G401 (cell line): ENCODE measurements around the gene ANO10. TPM values are rescaled to one million over a fixed set of nuclear protein-coding genes. Genes with fewer than 3 reads are reported as not detected.
"Not testable (repeated sequence)": the region's sequence is repeated elsewhere in the genome, so short reads cannot be mapped to it uniquely, and the experiment has no call there.

Experiments
- DNase-seq: peaks from one replicate; pipeline ENCODE4 v3.0.0-alpha.2; 2015; ENCODE audit warnings: low spot score
- in situ Hi-C: cut with HindIII; loops from 2 replicates; pipeline ENCODE4 v1.10.0; 2016; ENCODE audit warnings: low sequenced_read_pairs, mixed read lengths
- total RNA-seq: library from RNA; depleted of rRNA; stranded (reverse); fragments of >200 nt; shearing (Covaris generic); gene quantifications from 2 replicates; pipeline ENCODE4 v1.2.3, GENCODE V29; 2014

ANO10 gene
- total RNA-seq, 1 experiment from 2014 or later: 24.1 TPM

DNA sequence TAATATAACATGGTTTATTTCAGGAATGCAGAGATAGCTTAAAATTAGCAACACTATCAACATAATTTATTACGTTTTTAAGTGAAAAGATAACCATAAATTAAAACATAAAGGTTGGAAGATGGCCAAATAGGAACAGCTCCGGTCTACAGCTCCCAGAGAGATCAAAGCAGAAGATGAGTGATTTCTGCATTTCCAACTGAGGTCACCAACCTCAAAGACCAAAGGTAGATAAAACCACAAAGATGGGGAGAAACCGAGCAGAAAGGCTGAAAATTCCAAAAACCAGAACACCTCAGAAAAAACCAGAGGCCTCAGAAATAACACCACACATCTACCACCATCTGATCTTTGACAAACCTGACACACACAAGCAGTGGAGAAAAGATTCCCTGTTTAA, 130.0 kb downstream of the ANO10 start:
- in situ Hi-C loops, DNase-seq: not testable (repeated sequence)

DNA sequence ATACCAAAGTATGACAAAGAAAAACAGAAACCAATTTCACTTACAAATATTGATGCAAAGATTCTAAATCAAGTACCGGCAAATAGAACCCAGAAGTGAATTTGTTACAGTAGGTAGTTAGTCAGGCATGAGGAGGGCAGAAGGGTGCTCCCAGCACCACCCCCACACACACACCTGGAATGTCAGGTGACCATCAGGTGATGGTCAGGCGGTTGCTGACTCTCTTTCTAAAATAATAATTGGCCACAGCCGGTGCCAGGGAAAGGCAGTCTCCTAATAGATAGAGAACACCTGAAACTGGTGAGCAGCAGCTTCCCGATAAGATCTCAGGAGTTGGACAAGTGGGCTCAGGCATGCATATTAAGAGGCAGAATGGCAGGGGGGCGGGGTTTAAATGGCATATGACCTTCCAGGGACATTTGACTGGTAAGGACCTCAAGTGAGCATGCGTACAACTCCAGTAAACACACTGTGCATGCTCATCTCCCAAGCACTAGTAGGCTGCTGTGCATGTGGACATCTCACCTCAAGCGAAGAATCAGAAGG, 131.1 kb downstream of the ANO10 start:
- DNase-seq: no peak
- in situ Hi-C loops: no loop called here

DNA sequence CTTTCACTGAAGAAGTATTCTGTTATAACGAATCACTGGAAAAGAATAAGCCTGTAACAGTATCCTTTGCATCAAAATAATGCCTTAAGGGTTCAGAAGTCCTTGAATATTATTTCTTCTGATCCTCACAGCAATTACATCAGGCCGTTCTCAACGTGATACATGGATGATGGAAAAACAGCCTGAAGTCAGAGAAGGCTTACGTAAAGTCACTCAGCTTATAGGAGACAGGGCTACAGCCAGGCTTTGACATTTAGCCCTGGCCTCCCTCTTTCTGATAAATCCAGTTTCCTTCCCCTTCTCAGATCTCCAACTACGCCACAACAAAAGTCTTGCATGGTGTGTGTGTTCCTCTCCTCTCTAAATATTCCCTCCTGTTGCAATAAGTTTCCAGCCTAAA, 131.9 kb downstream of the ANO10 start:
- in situ Hi-C loops: no loop called here

DNA sequence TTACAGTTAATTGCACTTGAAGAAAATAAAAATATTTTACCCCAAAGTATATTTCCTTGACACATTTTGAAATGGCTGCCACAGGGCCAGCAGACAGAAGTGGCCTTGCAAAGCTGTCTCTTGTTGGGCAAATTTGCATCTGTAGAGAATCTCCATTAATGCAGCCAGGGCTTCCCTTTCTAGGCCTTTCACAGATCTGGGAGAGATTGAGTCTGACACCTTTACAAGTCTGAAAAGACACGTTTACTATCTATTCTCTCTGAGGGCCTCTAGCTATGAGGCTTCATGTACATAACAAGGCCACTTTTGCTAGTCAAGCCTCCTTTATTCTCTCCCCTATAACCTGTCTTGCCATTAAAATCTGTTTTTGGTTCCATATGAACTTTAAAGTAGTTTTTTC, 135.9 kb downstream of the ANO10 start:
- in situ Hi-C loops: no loop called here
- DNase-seq: no peak

More for the DNA sequence above, 131.9 kb downstream of the ANO10 start:
- no peak for DNase-seq

DNA sequence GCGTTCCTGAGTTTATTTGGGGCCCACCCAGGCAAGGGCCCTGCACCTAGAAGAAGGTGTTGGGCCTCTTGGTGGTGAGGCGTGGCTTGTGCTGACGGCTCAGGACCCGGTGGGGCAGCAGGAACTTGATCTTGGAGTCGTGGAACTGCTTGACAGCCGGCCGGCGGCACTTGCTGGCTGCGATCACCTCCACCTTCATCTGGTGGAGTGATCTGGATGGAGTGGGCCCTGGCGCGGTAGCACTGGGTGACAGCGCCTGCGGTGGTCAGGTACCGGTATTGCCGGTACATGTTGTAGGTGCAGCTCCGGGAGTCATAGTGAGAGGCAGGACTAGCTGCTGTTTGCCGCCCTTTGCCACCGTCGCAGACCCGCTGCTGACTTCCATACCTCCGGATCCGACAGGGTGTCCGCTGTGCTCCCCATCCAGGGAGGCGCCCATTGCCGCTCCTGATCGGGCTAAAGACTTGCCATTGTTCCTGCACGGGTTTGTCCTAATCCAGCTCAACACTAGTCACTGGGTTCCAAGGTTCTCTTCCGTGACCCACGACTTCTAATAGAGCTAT, 136.8 kb downstream of the ANO10 start:
- no peak for DNase-seq
- in situ Hi-C loops: no loop called here

DNA sequence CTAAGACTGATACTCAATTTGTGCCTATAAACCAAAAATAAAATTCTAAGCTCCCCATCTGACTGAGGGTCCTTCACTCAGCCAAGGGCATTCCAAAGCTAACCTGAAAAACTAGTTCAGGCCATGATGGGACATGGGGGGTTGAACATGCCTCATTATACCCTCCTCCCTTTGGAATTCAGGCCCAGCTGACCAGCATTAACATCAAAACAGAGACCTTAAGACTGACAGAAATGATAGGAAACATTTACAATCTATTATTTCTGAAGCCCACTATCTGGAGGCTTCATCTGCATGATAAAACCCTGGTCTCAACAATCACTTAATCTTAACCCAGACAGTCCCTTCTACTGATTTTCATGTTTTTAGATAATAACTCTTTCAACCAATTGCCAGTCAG, 140.4 kb downstream of the ANO10 start:
- no peak for DNase-seq
- in situ Hi-C loops: no loop called here

DNA sequence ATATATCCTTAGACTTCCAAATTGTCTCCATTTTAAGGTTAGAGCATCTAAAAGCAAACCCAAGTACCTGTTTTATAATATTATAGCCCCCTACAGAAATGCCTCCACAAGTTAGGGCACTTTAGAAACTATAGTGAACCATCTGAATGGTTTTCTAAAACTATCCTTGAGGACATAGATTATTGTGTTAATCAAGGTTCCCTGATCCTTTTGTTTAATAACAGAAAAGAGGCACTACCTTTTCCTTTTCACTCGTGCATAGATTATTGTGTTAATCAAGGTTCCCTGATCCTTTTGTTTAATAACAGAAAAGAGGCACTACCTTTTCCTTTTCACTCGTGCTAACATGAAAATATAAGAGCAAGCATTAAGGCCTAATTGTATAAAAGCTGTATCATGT, 143.0 kb downstream of the ANO10 start:
- in situ Hi-C loops, DNase-seq: not testable (repeated sequence)

DNA sequence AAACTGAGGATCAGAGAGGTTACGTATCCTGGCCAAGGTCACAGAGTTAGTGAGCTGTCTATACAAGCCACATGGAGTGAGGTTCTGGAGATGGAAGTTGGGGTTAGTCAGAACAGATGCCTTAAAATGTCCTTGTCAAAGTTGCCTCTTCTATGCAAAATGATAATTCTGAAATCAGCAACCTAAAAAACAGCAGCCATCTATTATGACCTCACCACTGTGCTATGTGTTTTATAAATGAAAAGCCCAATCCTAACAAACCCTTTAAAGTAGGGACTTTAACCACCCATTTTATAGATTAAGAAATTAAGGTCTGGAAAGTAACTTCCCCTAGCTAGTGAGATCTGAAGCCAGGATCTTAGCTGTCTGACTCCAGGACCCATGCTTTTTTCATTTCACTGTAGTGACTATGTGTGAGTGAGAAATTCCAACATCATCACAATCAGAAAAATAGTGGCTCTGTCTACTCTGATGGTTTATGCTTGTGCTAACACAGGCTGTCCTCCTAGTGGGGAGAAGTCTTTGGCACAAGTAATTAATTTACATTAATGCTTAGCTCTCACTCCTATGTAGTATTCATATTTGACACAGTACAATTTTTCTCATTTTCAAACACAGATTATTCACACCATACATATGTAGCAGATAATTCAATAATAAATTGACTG, 143.6 kb downstream of the ANO10 start:
- in situ Hi-C loops: no loop called here
- no peak for DNase-seq

DNA sequence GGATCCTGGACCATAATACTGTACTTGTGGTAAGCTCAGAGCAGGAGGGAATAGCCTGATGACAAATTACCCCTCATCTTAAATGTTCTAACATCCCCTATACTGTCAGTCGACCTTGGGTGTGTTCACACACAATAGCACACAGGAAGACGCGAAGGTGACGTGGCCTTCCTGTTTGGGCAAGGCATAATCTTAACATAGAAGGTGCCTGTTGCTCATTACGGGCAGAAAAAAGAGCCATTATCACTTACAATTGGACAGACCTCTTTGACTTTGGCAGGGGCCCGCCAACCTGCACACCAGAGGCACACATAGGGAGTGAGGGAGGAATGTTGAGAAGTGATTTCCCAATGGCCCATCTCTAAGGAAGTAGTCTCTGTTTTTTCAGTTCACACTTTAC, 144.2 kb downstream of the ANO10 start:
- in situ Hi-C loops: no loop called here
- no peak for DNase-seq

DNA sequence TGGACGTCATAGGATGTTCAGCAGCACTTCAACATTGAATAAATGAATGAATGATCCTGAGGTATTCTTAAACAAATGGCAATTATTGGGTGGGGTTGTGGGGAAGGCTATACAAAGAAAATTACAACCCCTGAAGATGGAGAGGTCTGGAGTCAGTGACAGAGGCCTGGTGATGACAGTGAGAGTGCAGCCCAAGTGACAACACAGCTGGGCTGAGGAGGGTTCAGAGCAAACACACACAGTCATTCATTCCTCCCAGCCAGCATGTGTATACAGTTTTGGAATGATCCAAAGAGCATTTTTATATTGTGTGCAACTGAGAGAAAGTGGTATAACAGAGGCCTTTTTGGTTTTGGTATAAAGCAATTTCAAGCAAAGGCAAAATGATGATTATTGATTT, 148.1 kb downstream of the ANO10 start:
- no peak for DNase-seq
- in situ Hi-C loops: no loop called here

DNA sequence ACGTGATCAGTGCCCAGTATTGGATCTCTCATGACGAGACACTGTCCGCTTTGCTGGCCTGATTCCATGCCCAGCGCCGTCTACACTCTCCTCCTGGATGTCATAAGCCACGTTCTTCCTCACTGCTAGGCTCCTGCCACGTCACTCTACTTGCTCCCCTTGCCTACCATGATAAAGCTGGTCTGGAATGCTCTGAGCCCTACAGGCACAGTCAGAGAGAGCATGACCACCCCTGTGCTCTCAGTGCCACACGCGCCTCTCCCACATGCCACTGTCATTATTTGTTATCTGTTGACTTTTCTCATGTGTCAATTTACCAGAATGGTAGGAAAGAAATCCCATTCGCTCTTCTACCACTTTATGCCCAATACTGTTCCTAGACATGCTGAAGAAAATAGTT, 148.6 kb downstream of the ANO10 start:
- no peak for DNase-seq
- in situ Hi-C loops: no loop called here

DNA sequence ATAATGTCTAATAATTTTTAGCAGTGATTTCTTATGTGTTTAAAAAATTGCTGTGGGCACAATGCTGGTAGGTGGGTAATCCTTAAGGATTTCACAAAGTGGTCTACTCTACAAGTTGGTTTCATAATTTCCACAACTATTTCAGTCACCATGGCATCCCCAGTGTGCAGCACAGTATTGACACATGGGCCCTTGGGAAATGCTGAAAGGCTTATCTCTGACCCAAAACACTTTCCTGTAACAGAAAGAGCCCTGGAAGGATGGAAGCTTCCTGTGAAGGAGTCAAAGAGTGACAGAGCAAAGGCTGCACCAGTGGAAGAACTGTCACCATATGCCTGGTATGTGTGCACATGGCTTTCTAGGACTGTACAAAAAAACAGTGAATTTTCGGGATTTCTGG, 153.7 kb downstream of the ANO10 start:
- in situ Hi-C loops: no loop called here
- peak; percentile 21 for DNase-seq

DNA sequence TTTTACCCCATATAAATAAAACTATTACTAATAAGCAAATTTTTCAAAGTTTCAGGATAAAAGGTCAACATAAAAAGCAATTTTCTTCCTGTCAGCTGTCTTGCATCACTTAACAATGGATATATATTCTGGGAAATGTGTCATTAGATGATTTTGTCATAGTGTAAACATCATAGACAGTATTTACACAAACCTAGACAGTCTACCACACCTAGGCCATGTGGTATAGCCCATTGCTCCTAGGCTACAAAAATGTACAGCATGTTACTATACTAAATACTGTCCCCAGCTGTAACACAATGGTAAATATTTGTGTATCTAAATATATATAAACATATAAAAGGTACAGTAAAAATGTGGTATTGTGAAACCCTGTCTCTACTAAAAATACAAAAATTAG, 156.7 kb downstream of the ANO10 start:
- DNase-seq: no peak
- in situ Hi-C loops: no loop called here

DNA sequence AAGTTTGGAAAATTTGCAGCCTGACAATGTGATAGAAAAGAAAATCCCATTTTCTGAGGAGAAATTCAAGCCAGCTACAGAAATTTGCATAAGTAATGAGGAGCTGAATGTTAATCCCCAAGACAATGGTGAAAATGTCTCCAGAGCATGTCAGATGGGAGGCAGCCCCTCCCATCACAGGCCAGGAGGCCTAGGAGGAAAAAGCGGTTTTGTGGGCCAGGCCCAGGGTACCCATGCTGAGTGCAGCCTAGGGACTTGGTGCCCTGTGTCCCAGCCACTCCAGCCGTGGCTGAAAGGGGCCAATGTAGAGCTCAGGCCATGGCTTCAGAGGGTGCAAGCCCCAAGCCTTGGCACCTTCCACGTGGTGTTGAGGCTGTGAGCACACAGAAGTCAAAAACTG, 159.2 kb downstream of the ANO10 start:
- in situ Hi-C loops, DNase-seq: not testable (repeated sequence)

DNA sequence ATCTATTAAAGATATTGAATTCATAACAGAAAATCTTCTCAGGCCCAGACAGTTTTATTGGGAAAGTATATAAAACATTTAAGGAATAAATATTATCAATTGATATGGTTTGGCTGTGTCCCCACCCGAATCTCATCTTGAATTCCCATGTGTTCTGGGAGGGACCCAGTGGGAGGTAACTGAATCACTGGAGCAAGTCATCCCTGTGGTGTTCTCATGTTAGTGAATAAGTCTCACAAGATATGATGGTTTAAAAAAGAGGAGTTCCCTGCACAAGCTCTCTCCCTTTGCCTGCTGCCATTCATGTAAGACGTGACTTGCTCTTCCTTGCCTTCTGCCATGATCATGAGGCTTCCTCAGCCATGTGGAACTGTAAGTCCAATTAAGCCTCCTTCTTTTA, 160.5 kb downstream of the ANO10 start:
- no peak for DNase-seq
- in situ Hi-C loops: no loop called here

DNA sequence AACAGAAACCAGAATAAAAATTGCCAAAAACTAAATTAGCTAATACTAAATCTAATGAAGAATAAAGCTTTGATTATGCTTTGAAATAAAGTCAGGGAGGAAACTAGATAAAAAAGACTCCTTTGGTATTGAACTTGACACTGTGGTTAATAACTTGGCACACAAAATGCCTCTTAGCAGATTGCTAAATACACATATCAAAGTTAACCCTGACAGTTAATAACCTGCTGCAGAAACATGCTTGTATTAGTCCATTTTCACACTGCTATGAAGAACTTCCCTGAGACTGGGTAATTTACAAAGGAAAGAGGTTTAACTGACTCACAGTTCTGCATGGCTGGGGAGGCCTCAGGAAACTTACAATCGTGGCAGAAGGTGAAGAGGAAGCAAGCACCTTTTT, 164.8 kb downstream of the ANO10 start:
- in situ Hi-C loops, DNase-seq: not testable (repeated sequence)

DNA sequence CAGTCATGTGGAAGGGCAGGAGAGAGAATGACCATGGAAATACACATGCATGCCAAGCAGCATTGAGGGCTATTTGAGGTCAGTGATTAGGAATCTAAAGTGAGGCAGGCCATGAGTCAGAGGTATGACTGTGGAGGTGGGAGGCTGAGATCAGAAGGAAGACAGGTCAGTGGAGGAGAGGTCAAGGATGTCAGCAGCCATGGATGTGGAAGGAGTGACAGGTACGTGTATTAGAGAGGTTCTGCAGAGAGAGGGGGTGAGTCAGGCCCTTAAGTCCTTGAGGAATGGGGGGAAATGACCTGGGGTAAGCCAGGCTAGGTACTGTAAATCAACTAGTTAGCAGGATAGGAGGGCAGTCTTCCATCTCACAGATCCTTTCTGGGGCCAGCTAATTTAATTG, 166.6 kb downstream of the ANO10 start:
- no peak for DNase-seq
- in situ Hi-C loops: no loop called here

DNA sequence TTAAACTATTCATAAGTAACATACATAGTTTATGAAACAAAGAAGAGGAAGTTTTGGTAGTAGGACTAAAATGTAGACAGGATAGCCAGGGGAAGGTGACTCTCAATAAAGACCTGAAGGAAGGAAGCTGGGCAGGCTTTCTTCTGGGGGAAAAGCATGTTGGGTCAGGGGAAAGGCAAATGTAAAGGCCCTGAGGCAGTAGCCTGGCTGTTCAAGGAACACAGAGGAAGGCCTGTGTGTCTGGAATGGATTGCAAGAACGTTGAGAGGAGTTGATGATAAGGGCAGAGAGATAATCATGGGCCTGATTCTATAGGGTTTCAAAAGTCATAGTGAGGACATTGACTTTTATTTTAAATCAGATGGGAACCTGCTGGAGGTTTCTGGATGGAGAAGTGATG, 167.8 kb downstream of the ANO10 start:
- no peak for DNase-seq
- in situ Hi-C loops: no loop called here

DNA sequence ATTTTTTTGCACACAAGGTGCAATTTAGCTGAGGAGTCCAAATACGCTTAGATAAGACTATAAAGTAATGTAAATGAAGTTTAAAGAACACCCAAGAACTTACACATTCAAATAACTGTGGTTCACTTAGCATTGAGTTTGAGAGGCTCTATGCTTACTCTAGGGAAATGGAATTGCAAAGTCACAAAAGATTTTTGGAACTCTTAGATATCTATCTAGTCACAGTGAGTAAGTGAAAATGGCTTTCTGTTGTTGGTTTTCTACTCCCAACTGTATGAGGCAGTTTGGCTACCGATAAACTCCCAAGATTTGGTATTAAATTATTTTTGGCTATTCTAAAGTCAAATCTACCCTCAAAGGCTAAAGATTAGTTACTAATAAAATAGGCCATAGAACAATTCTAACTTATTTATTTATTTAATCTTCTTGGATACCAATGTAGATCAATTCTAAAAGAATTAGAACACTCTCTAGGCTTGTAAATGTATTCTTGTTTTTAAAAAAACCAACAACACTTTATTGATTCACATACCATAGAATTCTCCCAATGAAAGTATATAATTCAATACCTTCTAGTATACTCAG, 170.0 kb downstream of the ANO10 start:
- in situ Hi-C loops: no loop called here
- DNase-seq: no peak

DNA sequence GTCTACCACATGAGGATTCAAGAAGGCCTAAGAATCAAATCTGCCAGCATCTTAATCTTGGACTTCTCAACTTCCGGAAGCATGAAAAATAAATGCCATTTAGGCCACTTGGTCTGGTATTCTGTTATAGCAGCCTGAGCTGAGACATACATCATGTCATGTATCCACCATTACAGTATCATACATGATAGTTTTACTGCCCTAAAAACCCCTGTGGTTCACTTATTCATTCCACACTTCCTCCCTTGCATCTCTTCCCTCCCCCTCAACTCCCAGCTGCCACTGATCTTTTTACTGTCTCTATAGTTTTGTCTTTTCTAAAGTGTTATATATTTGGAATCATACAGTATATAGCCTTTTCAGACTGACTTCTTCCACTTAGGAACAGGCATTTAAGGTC, 173.7 kb downstream of the ANO10 start:
- in situ Hi-C loops: no loop called here
- no peak for DNase-seq

DNA sequence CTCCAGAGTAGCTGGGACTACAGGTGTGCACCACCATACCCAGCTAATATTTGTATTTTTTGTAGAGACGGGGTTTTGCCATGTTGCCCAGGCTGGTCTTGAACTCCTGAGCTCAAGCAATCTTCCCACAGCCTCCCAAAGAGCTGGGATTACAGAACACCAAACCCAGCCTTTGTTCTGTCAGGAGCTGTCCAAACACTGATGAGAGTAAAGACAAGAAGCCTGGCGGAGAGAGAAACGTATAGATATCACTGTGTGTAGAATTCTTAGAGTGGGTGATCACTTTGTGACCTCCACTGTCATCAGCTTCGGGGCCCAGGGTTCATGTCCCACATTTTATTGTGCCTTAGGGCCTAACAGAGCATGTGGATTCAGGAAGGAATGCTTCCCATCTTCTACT, 176.0 kb downstream of the ANO10 start:
- no peak for DNase-seq
- in situ Hi-C loops: no loop called here
